ENCODE measurements around the gene MGA.

The MGA gene

DNA sequence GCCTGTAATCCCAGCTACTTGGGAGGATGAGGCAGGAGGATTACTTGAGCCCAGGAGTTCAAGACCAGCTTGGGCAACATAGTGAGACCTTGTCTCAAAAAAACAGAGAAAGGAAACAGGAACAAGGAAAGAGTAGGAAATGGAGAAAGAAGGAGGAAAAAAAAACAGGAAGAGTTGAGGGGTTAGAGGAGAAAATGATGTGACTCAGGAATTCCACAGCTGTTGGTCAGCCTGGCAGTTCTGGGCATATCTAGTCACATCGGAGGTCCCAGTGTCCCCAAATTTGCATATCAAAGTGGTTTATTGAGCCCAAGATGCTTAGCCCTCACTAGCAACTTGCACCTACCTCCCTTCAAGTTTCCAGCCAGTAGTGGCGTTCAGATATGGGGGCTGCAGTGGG lies 148.9 kb downstream of the MGA start:
- DNase-seq (ENCODE audit: low read depth), result no peak

DNA sequence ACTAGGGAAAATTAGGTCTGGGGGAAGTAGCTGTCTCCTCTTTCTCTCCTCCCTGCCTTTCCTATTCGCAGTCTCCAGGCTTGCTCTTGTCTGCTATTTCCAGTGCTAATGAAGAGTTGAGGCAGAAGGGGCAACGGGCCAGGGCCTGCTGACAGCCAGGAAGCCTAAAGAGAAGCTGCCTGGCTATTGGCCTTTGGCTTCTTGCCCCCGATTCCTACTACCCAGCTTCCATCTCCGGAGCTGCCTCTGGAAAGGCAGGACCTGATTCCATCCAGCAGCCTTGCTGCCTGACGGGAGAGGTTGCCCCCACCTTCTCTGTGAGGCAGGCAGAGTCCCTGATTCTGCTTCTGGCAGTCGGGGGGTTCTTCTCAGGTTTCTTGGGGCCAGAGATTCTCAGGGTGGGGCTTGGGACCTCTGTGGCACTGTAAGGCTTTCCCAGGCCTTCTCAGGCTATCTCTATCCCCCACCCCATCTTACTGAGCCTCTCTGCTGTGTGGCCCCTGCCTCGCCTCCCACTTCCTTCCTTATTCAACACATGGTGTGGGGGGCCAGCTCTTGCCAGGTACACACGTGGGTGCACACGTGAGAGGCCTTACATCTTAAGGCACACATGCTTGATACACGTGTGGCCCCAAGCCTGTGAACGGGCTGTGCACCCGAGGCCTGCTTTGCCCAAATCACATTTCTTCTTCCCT lies 149.5 kb downstream of the MGA start:
- no peak for DNase-seq (ENCODE audit: low read depth)

DNA sequence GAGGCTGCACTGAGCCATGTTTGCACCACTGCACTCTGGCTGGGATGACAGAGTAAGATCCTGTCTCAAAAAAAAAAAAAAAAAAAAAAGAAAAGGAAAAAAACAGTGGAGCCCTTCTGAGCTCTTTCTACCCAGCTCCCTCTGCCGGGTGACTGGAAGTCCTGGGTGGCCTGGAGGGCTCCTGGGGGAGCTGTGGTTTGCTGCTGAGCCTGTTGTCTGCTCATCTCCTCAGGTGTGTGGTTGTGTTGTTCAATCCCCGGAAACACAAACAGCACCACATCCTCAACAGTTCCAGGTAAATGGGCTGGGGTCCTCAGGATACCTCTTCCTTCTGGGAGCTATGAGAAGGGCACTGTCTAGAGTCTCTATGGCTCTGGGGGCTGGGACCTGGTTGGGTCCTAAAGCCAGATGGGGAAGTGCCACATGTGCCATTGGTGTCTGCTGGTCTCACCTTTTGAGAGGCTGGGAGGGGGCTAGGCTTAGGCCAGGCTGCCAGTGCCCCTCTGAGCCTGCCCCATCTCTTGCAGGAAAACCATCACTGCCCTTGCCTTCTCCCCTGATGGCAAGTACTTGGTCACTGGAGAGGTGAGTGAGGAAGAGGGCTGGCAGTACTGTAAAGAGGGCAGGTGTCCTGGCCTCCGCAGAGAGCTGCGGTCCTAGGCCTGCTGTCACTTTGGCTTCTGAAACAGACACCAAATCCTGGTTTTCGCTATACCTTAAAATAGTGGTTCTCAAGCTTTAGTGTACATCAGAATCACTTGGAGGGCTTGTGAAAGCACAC lies 150.6 kb downstream of the MGA start:
- no peak for DNase-seq (ENCODE audit: low read depth)

DNA sequence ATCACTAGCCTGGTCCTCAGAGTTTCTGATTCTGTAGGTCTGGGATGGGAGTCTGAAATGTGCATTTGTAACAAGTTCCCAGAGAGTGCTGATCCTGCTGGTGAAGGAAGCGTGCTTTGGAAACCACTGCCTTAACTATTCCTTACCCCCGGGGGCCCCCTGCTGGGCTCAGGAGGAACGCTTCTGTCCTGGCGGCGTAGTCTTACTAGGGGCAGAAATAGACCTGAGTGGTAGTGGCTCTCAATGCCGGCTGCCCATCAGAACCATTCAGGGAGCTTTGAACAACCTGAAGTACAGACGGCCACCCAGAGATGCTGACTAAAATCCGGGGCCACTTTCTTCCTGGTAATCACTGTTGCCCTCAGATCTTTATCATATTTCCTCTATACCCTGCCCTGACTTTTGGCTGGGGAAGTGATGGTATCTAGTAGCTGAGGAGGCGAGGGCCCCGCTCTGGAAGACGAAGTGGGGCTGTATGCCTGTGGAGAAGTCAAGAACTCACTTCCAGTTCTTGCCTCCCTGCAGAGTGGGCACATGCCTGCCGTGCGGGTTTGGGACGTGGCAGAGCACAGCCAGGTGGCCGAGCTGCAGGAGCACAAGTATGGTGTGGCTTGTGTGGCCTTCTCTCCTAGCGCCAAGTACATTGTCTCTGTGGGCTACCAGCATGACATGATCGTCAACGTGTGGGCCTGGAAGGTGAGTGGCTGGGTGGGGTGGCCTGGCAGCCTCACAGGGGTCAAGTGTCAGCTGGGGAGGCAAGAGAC lies 151.4 kb downstream of the MGA start:
- peak; percentile 59 for DNase-seq (ENCODE audit: low read depth)

DNA sequence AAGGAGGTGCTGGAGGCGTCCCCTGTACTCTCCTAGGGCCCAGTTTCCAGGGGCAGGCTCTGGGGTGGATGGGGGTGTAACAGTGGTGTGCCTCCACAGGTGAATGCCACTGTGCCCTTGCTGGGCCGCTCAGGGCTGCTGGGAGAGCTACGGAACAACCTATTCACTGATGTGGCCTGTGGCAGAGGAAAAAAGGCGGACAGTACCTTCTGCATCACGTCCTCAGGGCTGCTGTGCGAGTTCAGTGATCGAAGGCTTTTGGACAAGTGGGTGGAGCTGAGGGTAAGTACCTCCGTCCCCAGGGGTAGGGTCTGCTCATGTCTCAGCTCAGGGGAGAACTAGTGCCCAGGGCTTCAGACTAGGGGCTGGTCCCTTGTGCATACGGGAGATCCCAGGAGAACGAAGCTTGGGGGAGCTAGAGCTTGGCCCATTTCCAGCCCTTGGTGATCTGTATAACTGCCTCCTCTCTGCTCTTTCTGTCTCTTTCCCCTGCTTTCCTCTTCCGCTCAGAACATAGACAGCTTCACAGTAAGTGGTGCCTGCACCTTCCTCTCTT lies 152.7 kb downstream of the MGA start:
- no peak for DNase-seq (ENCODE audit: low read depth)

DNA sequence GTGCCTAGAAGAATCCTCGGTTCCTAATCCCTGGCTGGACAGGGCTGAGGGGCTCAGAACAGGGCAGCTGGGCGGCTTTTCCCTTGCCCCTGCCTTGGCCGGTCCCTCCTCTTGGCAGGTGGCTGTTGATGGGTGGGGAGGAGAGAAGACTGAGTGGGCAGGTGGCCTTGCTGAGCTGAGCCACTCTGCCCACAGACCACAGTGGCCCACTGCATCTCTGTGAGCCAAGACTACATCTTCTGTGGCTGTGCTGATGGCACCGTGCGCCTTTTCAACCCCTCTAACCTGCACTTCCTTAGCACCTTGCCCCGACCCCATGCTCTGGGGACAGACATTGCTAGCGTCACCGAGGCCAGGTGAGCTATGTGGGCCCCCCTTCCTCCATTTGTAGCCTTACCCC lies 153.2 kb downstream of the MGA start:
- DNase-seq (ENCODE audit: low read depth), result no peak

DNA sequence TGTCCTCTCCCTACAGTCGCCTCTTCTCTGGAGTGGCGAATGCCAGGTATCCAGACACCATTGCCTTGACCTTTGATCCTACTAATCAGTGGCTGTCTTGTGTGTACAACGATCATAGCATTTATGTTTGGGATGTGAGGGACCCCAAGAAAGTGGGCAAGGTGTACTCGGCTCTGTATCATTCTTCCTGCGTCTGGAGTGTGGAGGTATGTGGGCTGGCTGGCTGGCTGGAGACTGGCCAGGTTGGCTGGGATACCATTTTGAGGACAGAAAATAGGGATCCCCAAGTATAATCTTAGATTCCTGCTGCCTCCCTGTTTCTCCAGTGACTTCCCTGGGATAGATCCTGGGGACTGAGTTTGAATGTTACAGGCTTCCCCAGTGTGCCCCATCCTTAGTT lies 154.3 kb downstream of the MGA start:
- no peak for DNase-seq (ENCODE audit: low read depth)

DNA sequence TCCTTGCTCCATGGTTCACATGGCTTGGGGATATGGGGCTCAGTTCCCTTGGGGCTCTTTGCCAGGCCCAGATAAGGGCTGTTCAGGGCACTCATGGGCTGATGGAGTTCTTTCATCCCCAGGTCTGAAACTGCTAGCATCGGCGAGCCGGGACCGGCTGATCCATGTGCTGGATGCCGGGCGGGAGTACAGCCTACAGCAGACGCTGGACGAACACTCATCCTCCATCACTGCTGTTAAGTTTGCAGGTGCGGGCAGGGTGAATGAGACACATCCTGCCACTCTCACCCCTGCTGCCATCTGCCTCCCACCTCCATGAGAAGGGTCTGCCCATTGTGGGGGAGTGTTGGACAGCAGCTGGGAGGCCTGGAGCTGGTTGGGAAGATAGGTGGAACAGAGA lies 156.6 kb downstream of the MGA start:
- DNase-seq (ENCODE audit: low read depth), result no peak

DNA sequence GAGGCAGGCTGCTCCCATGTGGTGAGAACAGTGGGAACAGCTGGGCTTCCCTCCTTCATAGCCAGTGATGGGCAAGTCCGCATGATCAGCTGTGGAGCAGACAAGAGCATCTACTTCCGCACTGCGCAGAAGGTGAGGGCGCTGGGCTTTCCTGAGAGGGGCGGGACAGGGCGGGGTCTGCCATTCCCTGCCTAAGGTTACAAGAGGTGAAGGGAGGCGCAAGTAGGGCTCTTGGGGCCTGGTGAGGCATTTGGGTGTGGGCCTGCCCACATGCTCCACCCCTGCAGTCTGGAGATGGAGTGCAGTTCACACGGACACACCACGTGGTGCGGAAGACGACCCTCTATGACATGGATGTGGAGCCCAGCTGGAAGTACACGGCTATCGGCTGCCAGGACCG lies 157.1 kb downstream of the MGA start:
- DNase-seq (ENCODE audit: low read depth), result no peak

DNA sequence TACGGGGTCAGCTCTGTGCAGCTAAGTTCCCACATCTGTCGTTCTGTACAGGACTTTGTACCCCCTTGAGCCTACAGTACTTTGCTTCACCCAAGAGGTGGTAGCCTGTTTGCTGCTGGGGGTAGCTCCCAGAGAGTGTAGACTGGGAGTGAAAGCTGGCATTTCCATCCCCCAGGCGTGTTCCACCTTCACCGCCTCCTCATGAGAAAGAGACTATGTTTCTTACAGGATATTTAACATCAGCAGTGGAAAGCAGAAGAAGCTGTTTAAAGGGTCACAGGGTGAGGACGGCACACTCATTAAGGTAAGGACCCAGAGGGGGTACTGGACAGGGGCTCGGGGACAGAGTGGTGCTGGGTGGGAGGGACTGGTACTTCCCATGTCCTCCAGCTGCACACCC lies 157.6 kb downstream of the MGA start:
- DNase-seq (ENCODE audit: low read depth), result no peak

DNA sequence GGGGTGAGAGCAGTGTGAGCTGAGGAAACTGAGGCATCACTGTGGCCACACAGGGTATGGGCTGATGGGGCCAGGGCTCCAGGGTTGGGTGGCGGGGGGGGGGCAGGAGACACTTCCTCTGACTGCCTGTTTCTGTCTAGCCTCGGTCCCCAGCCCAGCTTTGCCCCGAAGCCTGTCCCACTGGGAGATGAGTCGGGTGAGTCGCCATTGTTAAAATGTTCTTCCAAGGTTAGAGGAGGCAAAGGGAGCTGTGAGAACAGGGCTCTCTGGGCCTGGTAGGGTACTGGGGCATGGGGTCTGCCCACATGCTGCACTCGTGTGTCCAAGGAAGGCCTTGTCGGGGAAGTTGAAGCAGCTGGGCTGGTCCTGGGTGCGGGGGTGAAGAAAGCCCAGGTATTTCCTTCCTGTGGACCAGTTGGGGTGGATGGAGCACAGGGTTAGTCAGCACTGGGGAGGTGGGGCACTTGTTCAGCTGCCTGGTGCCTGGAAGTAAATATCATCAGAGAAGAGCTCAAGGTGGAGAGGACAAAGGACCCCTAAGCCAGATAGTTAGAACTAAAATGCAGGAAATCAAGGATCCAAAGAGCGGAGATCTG lies 159.3 kb downstream of the MGA start:
- DNase-seq (ENCODE audit: low read depth), result no peak

DNA sequence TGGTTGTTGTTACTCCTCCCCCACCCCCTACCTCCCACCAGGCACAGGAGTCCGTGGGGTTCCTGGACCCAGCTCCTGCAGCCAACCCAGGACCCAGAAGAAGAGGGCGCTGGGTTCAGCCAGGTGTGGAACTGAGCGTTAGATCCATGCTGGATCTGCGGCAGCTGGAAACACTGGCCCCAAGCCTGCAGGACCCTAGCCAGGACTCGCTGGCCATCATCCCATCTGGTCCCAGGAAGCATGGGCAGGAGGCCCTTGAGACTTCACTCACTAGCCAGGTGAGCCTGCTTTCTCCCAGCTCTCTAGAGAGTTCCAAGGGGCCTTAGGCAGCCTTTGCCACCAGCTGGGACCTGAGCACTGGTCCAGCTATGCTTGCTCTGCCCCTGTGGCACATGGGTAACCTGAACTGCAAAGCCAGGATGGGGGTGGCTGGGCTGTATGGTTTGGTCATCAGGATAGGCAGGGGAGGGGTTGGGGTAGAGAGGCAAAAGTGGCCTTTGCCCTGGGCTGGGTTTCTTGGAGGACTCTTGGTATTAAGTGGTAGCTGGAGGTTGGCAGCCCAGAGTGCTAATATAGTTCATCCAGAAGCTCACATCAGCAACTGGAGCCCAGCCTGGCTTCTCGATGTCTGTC lies 160.7 kb downstream of the MGA start:
- no peak for DNase-seq (ENCODE audit: low read depth)

DNA sequence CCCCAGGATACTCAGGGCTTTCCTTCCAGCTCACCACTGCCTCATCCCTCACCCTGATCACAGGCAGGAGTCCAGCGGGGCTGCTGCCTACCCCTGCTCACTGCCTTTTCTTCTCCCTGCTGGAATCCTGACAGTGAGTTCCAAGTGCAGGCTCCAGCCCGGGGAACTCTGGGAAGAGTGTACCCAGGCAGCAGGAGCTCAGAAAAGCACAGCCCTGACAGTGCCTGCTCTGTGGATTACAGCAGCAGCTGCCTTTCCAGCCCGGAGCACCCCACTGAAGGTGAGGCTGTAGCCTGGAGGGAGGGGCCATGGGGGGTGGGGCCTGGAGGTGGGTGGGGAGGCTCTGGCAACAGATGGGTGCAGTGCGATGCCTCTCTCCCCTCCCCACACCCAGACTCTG lies 161.6 kb downstream of the MGA start:
- DNase-seq (ENCODE audit: low read depth), result no peak

DNA sequence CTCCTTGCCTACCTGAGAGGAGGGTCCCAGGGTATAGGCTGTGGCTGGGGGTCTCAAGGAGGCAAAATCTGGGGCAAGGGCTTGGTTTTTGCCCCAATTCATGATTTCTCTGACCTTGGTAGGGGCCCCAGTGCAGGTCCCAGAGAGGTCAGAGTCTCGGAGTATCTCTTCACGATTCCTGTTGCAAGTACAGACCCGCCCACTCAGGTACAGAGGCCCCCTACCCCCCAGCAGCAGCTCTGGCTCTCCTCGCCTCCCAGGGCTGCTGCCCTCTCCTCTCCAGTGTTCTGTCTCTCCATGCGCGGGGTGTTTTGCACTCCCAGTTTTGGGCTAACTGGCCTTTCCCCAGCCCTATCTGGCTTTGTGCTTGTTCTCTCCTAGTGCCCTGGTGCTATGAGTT lies 162.3 kb downstream of the MGA start:
- no peak for DNase-seq (ENCODE audit: low read depth)
